LHCN-M2 (cell line): ENCODE results near the gene WWC2. TPM values are rescaled to one million over a fixed set of nuclear protein-coding genes. Genes with fewer than 3 reads are reported as not detected.
"Not testable (repeated sequence)": the region's sequence is repeated elsewhere in the genome, so short reads cannot be mapped to it uniquely, and the experiment has no call there.

Source experiments
- DNase-seq: peaks from one replicate; pipeline ENCODE4 v3.0.0-alpha.2; 2012; ENCODE audit warnings: low read depth
- total RNA-seq: library from RNA; depleted of rRNA; stranded (reverse); fragments of >200 nt; gene quantifications from 2 replicates; pipeline ENCODE4 v1.2.3, GENCODE V29; 2014

WWC2 gene
- total RNA-seq, 1 experiment from 2014 or later: 14.3 TPM

DNA sequence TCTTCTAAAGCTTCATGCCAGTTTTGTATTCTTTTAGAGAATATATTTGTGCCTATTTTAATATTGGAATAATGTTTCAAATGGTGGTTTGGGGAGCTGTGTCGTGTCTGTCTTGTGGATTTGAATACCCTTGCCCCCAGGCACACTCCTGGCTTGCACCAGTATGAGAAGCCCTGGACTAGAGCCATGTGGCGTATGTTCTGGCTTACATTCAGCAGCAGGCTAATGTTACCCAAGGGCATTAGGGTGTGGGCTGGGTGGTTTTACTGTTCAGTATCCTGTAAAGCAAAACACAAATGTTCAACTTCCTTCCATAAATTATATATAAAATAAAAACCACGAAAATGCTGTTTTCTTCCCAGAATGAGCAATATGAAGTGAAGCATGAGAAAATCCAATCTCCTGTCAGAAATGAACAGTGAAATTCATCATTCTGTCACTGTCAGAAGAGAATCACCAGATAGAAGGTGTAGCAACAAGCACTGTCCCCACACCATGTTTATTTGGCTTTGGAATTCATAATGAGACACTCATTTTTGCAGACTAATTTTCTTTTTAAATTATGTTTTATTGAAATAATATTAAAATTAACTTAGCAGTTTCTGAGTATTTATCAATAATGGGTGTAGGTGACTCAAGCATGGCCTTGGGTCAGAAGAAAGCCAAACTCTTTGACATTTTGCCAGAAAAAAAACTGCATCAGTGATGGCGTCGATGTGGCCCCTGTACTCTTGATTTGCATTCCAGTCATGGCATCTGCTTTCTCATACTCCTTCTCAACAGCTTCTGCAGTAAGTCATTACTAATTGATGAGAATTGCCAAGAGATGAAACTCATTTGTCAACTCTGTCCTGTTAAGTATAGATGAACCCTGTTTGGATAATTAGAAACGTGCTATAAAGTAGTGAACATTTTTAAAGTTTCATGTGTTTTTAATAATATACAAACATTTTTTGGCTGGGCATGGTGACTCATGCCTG is 43.8 kb downstream of the WWC2 start:
- DNase-seq: peak; percentile 77

DNA sequence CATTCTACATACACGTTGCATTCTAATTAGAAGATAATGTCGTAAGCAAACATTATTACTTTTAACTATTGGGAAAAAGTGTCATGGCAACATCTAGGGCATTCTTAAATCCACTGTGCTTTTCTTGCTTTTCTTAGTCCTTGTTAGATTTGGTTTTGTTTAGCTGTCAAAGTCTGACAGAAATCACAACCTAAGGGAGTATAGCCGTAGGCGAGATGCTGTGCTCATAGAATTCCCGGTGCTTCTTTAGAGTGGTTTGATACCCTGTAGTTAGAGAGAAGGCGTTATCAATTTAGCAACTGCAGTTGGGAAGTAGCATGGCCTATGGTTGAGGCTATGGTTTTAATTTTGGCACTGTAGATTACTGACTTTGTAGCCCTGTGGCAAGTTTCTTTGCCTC is 45.7 kb downstream of the WWC2 start:
- DNase-seq: no peak

DNA sequence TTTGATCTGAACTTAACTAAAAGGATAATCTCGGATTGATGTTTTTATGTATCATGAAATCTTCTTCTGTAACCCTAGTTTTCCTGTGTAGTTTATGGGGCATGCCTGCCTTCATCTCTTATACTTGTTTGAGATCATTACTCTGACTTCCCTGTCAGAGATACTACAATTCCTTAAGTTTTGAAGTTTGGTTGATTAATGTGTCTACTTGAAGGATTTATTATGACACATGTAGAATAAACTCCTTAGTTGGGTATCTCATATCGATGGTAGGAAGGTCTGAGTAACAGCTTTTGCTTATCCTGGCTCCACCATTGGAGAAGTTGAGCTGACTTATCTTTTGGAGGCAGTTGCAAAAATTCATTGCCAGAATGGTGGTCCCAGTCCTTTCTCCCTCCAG is 46.7 kb downstream of the WWC2 start:
- DNase-seq: no peak

DNA sequence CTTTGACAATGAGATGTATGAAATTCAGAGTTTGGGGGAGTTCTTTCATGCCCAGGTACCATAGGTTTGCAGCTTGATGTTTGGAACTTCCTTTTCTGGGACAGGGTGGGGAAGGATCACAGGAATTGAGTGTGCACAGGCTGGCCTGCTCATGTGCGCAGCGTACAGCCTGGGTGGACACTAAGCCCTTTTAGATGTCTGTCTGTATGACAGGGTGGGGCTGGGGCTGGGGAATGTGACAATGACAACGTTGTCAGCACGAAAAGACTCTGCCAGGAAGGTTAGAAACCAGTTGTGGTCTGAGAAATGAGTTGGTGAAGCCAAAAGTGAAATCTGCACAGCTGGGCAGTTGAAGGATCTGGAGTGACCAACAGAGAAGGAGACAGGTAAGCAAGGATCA is 47.4 kb downstream of the WWC2 start:
- no peak for DNase-seq

DNA sequence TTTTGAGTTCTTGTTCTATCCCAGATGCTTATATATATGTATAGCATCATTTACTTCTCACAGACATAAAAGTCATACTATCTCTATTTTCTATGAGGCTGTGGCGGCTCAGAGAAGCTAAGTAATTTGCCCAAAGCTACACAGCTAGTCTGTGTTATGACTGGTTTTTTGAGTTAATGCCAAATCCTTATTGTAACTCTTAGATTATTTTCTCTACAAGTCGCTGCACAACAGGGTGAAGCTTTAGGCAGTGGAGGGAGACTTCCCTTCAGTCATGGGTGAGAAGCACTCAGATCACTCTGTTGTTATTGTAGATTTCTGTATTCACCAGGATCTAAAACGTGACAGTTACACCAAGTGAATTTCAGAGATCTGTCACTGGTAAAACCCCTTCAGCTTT is 48.1 kb downstream of the WWC2 start:
- DNase-seq: no peak

- DNase-seq: no peak
These were observed 48.9 kb downstream of the WWC2 start for GRCh38 chr4:183147983-183148382.

- DNase-seq: no peak
These were observed 50.8 kb downstream of the WWC2 start for GRCh38 chr4:183149616-183150539.

DNA sequence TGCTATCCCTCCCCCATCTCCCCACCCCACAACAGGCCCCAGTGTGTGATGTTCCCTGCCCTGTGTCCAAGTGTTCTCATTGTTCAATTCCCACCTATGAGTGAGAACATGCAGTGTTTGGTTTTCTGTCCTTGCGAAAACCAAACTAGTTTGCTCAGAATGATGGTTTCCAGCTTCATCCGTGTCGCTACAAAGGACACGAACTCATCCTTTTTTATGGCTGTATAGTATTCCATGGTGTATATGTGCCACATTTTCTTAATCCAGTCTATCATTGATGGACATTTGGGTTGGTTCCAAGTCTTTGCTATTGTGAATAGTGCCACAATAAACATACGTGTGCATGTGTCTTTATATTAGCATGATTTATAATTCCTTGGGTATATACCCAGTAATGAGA is 51.6 kb downstream of the WWC2 start:
- DNase-seq: not testable (repeated sequence)

DNA sequence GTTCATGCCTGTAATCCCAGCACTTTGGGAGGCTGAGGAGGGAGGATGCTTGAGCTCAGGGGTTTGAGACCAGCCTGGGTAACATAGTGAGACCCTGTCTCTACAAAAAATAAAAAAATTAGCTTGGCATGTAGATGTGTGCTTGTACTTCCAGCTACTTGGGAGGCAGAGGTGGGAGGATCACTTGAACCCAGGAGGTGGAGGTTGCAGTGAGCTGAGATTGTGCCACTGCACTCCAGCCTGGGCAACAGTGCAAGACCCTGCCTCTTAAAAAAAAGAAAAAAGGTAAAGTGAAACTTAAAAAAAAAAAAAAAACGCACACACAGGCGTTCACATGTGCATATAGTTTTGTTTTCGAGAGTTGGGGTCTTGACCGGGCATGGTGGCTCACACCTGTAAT is 53.2 kb downstream of the WWC2 start:
- not testable (repeated sequence) for DNase-seq

DNA sequence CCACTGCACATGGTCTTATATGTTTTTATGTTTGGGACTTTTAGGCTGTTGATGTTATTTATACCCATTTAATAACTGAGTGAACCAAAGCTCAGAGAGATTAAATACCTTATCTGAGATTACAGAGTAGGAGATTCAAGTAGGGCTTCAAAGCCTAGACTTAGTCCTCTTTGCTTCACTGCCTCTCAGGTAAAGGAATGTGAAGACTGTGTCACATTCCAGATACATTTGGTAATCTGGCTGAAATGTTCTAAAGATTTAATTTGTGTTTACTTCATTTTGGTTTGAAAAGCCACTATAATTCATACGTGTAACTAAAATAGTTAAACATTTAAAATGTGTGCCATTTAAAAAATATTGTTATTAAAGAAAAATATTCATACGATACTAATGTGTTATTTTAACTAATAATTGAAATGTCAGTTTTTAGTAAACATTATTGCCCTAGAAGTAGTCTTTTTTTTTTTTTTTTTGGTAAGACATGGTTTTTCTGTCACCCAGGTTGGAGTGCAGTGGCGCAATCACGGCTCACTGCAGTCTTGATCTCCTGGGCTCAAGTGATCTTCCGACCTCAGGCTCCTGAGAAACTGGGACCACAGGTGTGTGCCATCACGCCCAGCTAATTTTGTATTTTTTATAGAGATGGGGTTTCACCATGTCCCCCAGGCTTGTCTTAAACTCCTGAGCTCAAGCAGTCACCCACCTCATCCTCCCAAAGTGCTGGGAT is 54.3 kb downstream of the WWC2 start:
- no peak for DNase-seq

DNA sequence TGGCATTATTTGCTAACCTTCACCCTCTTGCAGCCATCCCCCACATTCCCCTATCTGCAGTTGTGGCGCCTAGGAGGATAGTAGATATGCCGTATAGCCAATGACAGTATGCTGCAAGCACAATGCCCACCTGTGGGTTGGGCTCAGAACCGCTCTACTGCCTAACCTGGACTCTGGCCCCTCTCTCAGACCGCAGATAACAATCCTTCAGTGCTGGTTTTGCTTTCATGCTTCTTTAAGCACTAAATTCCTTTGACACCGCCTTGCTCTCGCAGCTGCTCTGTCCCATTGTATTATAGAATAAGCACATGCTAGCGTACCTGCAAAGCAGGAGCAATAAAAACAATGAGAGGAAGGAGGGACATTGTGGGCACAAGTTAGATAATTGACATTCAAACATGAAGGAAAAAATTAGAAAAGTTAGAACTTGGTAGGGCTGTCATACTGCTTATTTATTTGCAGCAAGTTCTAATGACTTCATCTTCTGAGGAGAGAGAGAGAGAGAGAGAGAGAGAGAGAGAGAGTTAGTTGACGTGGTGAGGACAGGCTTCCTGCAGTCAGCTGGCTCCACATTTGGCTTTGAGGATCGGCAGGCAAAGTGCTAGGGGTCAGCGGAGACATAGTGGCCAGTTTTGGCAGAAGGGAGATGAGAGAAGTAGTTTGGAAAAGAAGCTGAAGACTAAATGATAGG is 55.8 kb downstream of the WWC2 start:
- no peak for DNase-seq

- no peak for DNase-seq
These were observed 56.6 kb downstream of the WWC2 start for GRCh38 chr4:183155450-183156184.

DNA sequence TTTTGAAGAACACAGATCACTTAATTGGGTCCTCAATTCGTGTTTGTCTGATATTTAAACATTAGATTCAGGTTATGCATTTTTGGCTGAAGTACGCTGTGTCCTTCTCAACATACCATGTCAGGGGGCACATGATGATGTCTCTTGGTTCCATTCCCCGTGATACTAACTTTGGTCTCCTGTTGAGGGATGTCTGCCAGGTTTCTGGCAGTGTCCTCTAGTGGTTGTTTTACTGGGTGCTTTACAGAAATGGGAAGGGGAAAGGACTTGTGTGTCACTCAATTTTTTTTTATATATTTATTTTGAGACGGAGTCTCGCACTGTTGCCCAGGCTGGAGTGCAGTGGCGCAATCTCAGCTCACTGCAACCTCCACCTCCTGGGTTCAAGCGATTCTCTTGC is 58.2 kb downstream of the WWC2 start:
- no peak for DNase-seq

GRCh38 chr4:183158062-183158461 is 59.0 kb downstream of the WWC2 start:
- DNase-seq: no peak

DNA sequence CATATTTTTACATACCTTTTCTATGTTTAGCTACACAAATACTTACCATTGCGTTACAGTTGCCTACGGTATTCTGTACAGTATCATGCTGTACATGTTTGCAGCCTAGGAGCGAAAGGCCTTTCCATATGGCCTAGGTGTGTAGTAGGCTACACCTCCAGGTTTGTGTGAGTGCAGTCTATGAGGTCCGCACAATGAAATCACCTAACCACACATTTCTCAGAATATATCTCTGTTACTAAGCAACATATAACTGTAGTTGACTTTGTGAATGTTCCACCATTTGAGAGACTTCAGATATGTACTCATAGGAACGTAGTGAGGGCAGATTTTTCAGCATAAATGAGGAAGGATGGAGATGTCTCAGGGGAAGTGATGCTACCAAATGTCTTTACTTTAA is 62.6 kb downstream of the WWC2 start:
- DNase-seq: no peak

DNA sequence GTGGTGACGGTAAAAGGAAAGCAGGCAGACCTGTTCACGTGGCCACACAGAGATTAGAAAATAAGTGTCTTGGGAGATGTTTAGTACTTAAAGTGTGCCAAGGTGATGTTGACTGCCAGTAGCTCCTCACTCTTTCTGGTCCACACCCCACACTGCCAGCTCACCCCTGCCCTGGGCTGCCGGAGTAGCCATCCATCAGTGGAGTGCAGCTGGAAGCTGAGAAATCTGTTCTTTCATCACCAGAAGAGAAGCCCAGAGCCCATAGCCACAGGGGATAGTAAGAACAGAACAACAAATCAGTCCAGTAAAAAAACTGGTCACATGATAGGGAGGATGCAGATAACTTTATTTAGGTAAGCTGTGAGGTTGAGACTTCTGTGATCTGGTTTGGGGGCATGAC is 64.1 kb downstream of the WWC2 start:
- DNase-seq: no peak

GRCh38 chr4:183164963-183165362 is 65.9 kb downstream of the WWC2 start:
- DNase-seq: no peak

DNA sequence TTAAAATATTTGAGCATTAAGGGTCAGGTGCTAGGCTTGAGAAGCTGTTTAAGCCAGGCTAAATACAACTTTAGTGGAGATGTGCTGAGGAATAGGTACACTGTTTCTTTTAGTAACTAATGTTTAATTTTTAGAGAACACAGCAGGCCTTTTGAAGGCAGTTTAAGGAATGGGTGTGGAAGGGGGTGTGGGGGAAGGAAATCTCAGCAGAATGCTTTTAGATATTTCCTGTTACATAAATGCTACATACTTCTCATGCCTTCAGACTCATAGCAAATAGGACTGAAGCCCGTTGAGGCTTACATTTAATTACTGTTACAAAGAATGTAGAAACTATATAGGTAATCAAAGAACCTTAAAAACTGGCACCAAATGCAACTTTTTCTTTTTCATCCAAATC is 66.3 kb downstream of the WWC2 start:
- DNase-seq: no peak

- DNase-seq: no peak
These were observed 71.8 kb downstream of the WWC2 start for GRCh38 chr4:183170894-183171293.

GRCh38 chr4:183171484-183172267 is 72.6 kb downstream of the WWC2 start:
- no peak for DNase-seq
